GM18507 (cell line): ENCODE data around the gene NAIF1.
"Not testable (repeated sequence)": the region's sequence is repeated elsewhere in the genome, so short reads cannot be mapped to it uniquely, and the experiment has no call there.

Source experiments
- DNase-seq: peaks from one replicate; pipeline ENCODE4 v3.0.0; 2011; ENCODE audit warnings: low read depth; ENCODE audit not compliant: insufficient read length; ENCODE audit errors: extremely low spot score
- FAIRE-seq: peaks from 2 replicates; lab custom pipeline; 2011; peaks lifted over from hg19 to GRCh38; lab: Jason Lieb, UNC

NAIF1 gene

DNA sequence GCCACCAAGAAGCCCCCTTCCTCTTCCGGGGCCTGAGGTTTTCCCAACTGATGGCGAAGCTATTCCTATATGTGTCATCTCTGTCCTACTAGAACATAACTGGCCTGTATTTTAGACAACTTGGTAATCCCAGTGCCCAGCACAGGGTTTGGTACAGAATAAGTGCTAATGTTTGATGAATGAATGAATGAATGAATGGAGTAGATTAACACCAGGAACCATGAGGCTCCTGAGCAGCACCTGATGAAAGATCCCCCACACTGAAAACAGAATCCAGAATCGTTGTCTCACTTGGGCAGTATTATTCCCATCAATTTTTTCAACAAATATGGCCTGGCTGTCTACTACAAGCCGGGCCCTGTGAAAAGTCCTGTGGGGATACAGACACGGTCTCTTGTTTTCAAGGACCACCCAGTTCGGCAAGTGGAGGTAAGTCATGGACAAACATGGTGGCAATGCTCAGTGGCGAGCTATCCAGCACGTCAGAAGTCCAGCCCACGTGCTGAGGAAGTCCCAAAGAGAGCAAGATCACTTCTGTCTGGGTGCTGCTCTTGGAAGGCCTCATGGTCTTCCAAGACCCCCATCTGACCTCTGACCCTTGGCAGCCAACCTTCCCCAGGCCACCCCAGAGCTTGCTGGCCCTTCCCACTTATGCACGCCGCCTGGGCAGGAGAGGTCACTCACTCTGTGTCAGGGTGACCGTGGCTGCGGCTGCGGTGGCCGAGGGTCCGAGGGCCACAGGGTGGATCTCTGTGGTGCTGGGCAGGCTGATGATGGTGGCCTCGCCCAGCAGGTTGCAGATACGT lies 1.0 kb downstream of the NAIF1 start:
- FAIRE-seq (no peak), DNase-seq (no peak)

DNA sequence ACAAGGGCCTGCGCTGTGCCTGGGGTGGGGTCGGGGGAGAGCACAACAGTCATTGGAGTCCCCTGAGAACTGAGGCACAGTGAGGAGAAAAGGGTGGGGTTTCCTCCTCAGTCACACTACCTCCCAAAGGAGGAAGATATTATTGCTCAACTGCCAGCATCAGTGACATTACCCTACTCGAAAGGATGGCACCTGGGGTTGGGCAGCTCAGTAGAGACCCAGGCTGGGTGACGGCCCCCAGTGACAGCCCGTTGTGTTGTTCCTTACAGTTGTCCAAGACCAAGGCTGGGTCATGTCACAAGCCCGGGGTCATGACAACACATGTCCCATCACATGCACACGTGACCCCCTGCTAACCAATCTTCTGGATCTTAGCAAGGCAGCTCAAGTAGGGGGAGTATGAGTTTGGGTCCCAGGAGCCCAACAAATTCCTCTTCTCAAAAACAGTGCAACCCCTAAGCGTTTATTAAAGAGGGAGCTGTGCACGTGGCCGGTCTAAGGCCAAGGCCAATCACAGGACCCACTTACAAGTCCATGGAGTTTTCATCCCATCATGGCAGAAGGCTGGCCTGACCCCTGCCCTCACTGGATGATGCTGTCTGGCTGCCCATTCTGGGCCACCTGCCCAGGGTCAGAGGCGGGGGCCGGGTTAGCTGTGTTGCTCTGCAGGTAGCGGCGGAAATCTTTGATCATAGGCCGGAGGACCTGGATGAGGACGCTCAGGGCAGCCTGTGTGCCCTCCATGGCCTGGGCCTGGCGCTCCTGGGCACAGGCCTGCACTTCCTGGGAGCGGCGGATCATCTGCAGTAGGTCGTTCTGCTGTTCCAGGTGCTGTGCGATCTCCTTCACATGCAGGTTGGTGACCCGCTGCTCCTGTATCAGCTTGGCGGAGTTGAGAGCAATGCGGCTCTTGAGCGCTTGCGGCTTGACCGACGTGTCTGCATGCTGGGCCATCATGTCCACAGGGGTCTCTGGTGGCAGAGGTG lies 4.0 kb downstream of the NAIF1 start:
- no peak for DNase-seq
- FAIRE-seq: no peak

DNA sequence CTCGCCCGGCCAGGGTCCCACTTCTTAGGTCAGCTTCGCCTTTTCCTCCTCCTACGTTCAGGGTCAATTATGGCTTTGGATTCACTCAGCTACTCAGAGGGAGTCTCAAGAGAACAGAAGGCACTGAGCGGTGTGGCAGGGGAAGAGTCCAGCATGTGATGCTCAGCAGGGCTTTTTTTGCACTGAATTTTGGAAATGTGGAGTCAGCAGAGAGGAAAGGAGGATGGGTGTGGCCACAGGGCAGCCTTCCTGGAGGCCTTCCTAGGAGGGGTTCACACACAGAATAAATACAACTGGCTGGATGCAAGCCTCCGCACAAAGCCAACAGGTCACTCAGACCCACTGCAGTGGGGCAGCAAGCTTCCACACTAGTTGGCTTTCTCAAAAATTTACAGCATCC lies 4.8 kb downstream of the NAIF1 start:
- FAIRE-seq (no peak), DNase-seq (no peak)

DNA sequence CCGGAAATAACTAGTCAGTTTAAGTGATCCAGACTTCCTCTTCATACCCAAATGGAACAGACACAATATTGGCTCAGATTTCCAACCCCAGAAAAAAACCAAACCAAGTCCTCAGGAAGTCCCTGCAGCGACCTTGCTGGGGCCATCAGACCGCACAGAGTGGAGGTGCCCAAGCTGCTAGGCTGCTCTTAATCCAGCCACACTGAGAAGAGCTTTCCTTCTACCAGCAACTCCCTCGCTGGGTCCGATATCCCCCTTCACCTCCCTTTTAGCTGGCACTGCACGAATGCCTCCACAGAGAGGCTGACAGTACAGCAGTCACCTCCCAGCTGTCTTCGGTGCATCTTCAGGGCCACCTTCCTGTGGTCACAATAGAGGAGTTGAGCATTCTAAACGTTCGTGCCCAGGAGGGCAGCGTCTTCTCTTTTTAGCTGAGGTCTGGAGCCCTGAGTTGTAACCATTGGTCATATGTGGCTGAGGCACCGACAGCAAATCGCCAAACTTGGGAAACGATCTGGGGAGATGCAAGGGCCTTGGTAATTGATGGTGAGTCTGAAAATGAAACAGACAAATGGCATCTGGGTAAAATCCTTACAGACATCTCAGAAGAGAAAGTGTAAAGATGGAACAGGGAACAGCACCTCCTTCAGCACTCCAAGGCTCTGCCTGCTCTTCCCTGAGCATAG lies 5.7 kb downstream of the NAIF1 start:
- no peak for DNase-seq

DNA sequence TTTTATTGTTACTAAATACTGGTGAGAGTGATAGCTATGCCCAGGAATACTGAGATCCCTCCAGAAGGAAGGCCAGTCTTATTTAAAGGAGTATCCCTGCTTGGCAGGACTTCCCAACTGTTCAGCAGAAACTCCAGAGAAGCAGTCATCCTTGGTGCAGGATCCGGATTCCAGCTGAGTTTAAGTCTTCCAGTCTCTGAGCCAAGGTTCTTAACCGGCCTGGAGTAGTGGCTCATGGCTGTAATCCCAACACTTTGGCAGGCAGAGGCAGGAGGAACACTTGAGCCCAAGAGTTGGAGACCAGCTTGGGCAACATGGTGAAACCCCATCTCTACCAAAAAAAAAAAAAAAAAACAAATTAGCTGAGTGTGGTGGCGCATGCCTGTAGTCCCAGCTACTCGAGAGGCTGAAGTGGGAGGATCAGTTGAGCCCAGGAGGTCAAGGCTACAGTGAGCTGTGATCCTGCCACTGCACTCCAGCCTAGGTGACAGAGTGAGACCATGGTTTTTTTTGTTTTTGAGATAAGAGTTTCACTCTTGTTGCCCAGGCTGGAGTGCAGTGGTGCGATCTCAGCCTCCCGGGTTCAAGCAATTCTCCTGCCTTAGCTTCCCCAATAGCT lies 7.6 kb downstream of the NAIF1 start:
- DNase-seq (no peak), FAIRE-seq (no peak)

More for the DNA sequence above, 5.7 kb downstream of the NAIF1 start:
- FAIRE-seq: no peak

DNA sequence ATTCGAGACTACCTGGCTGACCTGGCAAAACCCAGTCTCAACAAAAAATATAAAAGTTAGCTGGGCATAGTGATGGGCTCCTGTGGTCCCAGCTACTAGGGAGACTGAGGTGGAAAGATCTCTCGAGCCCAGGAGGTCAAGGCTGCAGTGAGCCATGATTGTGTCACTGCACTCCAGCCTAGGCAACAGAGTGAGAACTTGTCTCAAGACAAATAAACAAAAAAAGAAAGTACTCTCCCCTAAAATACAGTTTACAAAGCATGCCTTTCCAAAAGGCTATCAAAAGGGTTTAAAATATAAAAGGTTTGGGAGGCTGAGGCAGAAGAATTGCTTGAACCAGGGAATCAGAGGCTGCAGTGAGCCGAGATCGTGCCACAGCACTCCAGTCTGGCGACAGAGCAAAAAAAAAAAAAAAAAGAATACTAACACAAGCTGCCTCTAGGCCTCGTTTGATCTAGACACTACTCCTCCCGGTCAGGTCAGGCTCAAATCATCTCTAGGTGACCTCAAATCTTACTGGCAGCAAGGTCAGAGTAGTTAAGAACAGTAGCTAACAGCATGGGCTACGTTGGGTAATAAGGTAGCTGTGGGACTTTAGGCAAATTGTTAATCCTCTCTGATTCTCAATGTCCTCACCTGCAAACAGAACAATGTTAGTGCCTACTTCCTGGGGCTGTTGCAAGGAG lies 9.3 kb downstream of the NAIF1 start:
- DNase-seq (no peak), FAIRE-seq (no peak)

DNA sequence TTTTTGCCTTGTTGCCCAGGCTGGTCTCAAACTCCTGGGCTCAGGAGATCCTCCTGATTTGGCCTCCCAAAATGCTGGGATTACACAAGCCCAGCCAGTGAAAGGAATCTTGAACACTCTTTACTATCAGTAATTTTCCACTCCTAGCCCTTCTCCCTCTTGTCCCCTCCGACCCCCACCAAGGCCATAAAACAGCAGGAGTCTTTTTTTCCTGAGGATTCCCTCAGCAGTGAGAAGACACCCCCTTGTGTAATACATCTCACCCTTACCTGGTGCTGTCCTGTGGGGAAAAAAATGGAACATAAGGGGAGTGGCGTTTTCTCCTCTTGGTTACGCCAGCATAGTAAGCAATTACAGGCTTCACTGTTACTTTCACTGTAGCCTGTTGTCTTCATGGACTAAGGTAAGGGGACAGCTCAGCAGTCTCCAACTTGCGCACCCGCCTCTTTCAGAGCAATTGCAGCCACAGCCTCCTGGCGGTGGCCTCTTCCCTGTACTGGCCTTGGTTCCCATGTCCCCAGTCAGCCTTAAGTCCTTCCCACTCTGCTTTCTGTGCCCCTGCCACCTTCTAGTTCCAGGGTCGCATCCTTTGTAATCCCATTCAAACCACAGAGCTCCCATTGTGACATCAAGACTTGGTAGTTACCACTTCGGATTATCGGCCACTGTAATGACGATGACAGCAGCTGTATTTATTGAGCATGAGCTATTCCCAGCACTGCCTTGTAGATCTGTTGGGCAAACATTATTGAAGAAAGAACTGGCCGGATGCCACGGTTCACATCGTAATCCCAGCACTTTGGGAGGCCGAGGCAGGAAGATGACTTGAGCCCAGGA lies 10.0 kb downstream of the NAIF1 start:
- DNase-seq (no peak), FAIRE-seq (no peak)

DNA sequence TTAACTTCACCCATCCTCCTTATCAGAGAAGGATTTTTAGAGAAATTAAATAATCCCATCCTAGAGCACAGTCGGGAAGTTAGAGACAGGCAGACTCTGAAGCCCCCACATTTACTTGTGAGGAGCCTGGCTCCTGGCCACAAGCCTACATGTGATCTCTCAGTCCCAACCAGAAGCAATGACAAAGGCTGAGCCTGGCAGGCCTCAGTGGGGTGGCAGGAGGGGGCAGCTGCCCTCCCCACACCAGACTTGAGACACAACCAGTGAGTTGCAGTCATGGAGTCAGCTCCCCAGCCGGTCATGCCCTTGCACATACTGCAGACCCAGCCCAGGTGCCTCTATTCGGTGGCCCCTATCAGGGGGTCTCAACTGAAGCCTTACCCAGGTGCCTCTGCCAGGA lies 11.0 kb downstream of the NAIF1 start:
- FAIRE-seq (no peak), DNase-seq (no peak)

DNA sequence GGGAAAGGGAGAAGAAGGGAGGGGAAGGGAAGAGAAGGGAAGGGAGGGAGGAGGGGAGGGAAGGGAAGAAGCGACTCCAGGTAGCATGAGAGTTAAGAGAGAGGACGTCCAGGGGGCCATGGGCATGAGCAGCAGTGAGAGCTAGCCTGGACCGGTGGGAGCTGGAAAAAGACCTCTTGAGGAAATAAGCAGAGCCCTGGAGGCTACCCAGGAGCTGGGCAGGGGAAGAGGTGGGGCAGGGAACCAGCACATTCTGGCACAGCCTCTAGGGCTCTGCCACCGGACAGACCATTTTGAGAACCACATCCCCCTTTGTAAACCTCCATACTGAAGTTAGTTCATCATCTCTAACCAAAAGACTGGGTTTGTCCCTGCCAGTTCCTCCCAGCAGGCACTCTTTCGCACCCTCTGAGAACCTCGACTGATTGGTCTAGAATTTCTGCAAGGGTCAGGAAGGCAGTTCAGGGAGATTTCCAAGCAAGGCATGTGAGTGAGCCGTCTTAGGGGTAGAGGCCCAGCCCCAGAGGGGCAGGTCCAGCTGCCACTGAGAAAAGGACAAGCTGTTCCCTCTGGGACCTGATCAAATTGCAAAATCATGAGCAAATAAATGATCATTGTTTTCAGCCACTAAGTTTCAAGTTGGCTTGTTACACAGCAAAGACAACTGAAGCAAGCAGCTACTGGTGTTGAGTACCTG lies 11.6 kb downstream of the NAIF1 start:
- DNase-seq (no peak), FAIRE-seq (no peak)

DNA sequence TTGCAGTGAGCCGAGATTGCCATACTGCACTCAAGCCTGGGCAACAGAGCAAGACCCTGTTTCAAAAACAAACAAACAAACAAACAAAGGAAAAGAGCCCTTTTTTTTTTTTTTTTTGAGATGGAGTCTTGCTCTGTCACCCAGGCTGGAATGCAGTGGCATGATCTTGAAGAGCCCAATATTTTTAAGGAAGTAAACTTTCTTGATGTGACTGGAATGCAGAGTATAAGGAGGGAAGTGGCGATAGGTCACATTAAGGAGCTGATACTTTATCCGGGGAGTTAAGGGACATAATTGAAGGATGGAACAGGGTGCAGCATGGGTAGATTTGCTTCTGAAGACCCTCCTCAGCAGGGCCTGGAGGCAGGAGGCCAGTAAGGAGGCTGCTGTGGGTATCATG lies 13.0 kb downstream of the NAIF1 start:
- DNase-seq (no peak), FAIRE-seq (no peak)

DNA sequence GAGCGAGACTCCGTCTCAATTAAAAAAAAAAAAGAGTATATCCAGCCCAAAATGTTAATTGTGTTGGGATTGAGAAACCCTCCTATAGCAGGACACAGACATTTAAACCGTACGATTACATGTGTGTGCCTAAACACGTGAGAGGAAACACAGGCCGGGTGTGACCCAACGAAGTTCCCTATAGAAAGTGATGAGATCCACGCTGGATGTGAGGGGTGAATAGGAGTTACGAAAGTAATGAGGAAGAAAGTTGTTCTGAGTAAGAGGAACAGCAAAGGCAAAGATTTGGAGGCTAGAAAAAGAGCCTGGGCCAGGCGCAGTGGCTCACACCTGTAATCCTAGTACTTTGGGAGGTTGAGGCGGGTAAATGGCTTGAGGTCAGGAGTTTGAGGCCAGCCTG lies 13.6 kb downstream of the NAIF1 start:
- DNase-seq: no peak
- FAIRE-seq: no peak

DNA sequence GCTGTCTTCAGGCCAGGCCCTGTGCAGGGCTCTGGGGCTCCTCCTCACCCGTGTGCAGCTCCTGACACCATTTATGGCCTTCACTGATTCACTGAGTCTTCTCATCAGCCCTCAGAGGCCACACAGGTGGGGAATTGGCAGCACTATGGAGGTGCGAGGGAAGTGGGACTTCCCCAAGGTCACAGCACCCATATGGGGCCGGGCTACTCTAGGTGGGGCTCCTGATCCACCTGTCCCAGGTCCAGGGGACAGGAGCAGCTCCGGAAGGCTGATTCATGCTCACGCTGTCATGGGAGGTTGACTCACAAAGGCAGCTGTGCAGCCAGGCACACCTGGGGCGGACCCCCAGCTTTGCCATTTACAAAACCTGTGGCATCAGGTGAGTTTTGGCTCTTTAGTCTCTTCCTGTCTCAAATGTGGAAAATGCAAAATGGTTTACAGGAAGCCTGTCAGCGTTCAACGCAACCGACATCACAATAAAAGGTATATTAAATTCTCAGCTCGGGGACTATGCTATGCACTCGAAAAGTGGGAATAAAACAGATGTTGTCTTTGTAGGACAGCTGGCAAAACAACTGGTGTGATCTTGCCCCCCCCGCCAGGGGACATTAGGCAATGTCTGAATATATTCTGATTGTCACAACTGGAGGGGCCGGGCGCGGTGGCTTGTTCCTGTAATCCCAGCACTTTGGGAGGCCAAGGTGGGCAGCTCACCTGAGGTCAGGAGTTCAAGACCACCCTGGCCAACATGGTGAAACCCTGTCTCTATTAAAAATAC lies 15.0 kb downstream of the NAIF1 start:
- no peak for FAIRE-seq
- no peak for DNase-seq

DNA sequence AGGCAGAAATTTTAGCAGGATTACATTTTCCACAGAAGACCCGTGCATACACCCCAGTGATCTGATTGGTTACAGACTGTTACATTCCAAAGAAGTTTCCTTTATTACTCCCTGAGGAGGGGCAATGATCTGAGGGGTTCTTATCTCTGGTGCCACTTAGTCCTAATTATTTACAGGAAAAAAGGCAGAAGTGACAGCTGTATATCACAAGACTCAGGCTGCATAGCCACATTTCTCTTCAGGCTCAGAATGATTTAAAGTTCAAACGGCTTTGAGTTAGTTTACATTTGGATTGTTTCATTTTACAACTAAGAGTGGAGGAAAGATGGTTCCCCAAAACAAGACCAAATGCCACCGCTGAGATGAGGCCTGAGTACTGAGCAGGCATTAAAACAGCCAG lies 17.3 kb downstream of the NAIF1 start:
- no peak for DNase-seq
- FAIRE-seq: no peak

DNA sequence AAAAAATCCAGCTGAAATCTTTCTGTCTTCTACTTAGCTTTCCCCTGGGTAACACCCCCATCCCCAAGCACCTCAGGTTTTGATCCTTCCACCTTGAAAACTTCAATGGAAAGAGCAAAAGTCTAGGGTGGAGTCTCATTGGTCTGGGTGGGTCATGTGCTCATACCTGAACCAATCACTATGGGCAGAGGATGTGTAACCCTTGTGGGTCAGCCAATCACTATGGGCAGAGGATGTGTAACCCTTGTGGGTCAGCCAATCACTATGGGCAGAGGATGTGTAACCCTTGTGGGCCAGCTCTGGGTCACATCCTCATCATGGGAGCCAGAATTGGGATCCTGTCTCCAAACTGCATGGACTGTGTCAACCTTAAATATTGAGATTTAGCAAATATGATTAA lies 18.5 kb downstream of the NAIF1 start:
- DNase-seq (no peak), FAIRE-seq (no peak)

DNA sequence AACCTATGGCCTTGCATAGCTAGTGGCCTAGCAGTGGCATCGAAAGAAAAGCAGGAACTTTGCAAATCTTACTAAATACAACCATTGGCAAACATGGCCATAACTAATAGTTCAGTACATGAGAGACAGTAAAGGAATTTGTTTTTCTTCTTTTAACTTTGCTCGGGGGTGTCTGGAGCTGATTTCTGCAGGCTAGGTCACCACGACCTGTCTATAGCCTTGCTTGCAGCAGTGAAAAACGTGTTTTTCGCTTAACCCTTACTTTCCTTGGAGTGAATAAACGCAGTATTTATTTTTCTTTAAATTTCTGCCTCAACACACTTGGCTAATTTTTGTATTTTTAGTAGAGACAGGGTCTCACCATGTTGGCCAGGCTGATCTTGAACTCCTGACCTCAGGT lies 19.9 kb downstream of the NAIF1 start:
- DNase-seq (no peak), FAIRE-seq (no peak)

DNA sequence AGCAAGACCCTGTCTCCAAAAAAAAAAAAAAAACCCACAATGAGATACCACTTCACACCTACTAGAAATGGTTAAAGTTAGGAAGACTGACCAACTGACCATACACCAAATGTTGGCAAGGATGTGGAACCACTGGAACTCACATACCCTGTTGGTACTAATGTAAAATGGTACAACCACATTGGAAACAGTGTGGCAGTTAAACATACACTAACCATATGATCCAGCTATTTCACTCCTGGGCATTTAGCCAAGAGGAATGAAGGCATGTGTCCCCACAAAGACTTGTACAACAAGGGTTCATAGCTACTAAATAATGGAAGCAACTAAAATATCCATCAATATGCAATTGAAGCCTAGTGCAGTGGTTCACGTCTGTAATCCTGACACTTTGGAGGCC lies 21.3 kb downstream of the NAIF1 start:
- DNase-seq: no peak
- FAIRE-seq: no peak

DNA sequence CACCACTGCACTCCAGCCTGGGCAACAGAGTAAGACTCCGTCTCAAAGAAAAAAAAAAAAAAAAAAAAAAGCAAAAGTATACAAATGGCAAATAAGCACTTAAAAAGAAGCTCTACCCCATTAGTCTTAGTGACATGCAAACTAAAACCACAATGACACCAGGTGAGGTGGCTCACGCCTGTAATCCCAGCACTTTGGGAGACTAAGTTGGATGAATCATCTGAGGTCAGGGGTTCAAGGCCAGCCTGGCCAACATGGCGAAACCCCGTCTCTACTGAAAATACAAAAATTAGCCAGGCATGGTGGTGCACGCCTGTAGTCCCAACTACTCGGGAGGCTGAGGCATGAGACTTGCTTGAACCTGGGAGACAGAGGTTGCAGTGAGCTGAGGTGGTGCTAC lies 21.7 kb downstream of the NAIF1 start:
- not testable (repeated sequence) for FAIRE-seq

More for the DNA sequence above, 21.7 kb downstream of the NAIF1 start:
- not testable (repeated sequence) for DNase-seq
